HG02870 (cell line): ENCODE measurements around the gene PSMC3IP.

ENCODE experiments used
- ATAC-seq: cut with Tn5 transposase; IDR thresholded peaks from one replicate; pipeline ENCODE4 v1.9.1; 2021; ENCODE audit warnings: mild to moderate bottlenecking, moderate library complexity; ENCODE audit not compliant: unreplicated experiment

The PSMC3IP gene

GRCh38 chr17:42586514-42587230, 9.1 kb upstream of the PSMC3IP start:
- ATAC-seq: peak; percentile 57

GRCh38 chr17:42585353-42585752, 7.8 kb upstream of the PSMC3IP start:
- ATAC-seq: no peak

GRCh38 chr17:42584880-42585279, 7.4 kb upstream of the PSMC3IP start:
- ATAC-seq: no peak

GRCh38 chr17:42581744-42582270, 4.3 kb upstream of the PSMC3IP start:
- ATAC-seq: no peak

- no peak for ATAC-seq
Measured at GRCh38 chr17:42579794-42580551, 2.4 kb upstream of the PSMC3IP start.

GRCh38 chr17:42578282-42578869, 847 bp upstream of the PSMC3IP start:
- ATAC-seq: peak; percentile 56

GRCh38 chr17:42577140-42577531, 393 bp downstream of the PSMC3IP start:
- ATAC-seq: no peak

GRCh38 chr17:42574463-42574862, 3.1 kb downstream of the PSMC3IP start:
- no peak for ATAC-seq

GRCh38 chr17:42573095-42573494, 4.4 kb downstream of the PSMC3IP start:
- ATAC-seq: no peak

- no peak for ATAC-seq
Measured at GRCh38 chr17:42571435-42572225, 5.9 kb downstream of the PSMC3IP start.

GRCh38 chr17:42568341-42569111, 9.0 kb downstream of the PSMC3IP start:
- no peak for ATAC-seq

GRCh38 chr17:42566883-42567573, 10.5 kb downstream of the PSMC3IP start, which contains the start of gene MLX:
MLX (plus strand) TSS chr17:42567100; CDS start chr17:42567125, 25 bp downstream.
- no peak for ATAC-seq

- no peak for ATAC-seq
Measured at GRCh38 chr17:42566215-42566882, 11.2 kb downstream of the PSMC3IP start.

GRCh38 chr17:42565523-42566214, 11.9 kb downstream of the PSMC3IP start:
- ATAC-seq: no peak

GRCh38 chr17:42564815-42565522, 12.6 kb downstream of the PSMC3IP start:
- ATAC-seq: no peak

- ATAC-seq: no peak
Measured at GRCh38 chr17:42563950-42564349, 13.6 kb downstream of the PSMC3IP start.

GRCh38 chr17:42563543-42563942, 14.0 kb downstream of the PSMC3IP start:
- ATAC-seq: no peak

- no peak for ATAC-seq
Measured at GRCh38 chr17:42563143-42563509, 14.4 kb downstream of the PSMC3IP start.
